CD4-positive, alpha-beta T cell treated with Interleukin-15 for 1 hour (primary cell): Measurements from ENCODE around the gene USP46.

Experiments
- DNase-seq: peaks from one replicate; pipeline ENCODE4 v3.0.0-alpha.2; 2020

USP46 gene

DNA sequence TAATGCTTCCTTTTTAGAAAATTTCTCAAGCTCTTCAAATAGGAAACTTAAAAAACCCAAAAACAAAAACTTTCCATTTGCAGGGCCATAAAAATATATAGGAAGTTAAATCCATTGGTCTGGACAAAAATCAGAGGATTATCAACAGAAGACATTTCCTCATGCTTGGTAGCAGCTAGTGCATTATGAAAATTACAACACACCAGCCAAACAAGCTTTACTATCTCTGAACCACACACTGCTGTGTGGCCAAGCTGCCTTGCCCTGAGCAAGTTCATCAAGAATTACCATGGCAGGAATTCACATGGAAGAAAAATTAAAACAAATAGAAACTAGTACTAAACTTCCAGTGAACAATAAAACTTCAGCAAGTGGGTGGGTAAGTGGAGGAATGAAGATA lies 3.6 kb downstream of the USP46 start:
- no peak for DNase-seq

GRCh38 chr4:52651996-52652672 lies 7.0 kb downstream of the USP46 start:
- DNase-seq: no peak

GRCh38 chr4:52648836-52649235 lies 10.3 kb downstream of the USP46 start:
- DNase-seq: no peak

DNA sequence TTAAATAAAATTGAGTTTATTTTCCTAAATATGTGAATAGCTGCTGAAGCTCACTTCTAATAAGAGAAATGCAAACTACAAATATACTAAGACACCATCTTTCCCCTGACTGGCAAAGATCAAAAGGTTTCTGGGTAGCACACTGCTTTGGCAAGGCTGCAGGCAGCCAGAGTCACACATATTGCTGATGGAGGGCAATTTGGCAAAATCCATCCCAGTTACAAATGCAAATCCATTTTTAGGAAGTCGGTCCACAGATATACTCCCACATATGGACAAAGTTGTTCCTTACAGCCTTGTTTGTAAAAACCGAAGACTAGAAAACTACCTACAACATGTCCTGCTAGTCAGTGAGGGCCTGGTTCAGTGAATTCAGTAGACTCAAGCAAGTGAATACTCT lies 12.4 kb downstream of the USP46 start:
- DNase-seq: no peak

DNA sequence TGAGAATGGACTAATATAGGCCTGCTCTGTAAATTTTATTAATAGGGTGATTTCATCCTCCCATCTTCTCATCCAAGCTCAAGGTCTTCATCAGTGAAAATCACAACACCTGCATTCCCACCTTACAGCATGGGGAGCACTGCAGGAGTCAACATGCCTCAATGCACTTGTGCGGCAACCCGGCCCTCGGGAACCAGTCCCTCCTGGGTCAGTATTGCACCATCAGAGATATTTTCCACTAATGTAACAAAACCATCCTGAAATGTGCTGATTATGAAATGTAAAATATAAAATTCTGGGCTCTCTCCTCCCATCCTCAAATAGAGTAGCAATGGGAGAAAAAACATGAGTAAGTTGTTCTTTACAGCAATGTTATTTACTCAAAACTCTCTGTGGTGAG lies 13.0 kb downstream of the USP46 start:
- DNase-seq: no peak

- no peak for DNase-seq
These were observed 13.8 kb downstream of the USP46 start for GRCh38 chr4:52645300-52645699.

GRCh38 chr4:52643785-52644244 lies 15.3 kb downstream of the USP46 start:
- no peak for DNase-seq

DNA sequence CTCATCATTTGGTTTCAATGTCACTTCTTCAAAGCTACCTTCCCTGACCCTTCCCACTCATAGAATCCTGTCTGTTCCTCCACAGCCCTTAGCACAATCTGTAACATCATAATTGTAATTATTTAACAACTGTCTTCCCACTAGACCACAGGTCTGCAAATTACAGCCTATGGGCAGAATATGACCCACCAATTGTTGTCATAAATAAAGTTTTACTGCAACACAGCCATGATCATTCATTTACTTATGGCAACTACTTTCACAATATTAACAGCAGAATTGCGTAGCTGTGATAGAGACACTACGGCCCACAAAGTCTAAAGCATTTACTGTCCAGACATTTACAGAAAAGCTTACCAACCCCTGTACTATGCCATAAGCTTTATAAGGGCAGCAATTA lies 15.9 kb downstream of the USP46 start:
- no peak for DNase-seq

DNA sequence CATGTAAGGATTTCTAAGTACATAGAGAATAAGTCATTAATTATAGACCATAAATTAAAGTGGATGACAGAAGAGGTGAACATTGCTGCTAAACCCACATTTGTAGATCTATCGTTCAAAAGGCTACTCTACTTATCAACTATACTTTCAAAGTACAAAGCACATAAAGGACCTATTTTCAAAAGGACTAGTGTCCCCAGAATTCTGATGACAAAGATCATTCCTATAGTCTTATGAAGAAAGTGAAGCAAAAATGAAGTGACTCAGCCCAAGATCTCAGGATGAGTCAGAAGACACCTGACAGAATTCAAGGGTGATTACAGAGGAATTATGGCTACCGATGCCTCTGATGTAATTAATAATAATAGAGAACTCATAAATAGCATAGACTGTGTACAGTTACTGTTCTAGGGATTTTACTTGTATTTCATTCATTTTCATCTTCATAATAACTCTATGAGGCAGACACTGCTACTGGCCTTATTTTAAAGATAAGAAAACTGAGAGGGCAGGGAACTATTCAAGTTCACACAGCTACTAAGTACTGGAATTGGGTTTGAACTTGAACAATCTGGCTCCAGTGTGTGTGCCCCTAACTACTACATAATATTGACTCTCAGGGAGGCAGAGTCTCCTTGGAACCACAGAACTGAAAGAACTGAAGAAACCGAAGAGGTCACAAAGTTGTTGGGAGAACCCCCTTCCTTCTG lies 17.1 kb downstream of the USP46 start:
- no peak for DNase-seq

DNA sequence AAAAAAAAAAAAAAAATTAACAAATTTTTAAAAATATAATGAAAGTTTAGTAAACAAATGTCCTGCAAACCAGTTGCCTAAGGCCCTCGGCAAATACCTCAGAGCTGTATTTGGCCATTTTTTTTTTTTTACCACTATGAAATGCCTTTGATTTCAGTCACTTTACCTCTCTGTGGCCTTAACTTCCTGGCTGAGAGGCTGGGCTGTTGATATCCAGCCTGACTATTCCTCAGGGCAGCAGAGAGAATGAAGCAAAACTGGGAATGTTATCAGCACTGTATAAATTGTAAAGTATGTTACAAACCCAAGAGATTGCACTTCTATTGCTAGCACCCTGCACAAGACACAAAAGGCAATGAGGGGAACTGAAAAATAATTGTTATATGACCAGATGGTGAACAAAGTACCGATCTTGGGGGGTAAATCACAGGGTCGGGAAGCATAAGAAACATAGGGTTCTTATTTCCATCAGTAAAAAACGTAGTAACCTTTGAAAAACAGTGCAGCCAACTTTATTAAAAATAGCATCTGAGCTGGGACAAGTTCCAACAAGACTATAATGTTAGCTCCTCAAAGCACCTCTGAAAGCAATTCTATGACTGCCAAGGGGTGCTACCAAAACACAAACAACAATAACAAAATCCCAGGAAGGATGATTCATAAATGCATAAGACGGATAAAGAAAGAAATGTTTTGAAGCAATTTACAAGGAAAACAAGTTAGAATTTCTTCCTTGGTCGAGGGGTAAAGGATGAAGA lies 18.1 kb downstream of the USP46 start:
- no peak for DNase-seq

DNA sequence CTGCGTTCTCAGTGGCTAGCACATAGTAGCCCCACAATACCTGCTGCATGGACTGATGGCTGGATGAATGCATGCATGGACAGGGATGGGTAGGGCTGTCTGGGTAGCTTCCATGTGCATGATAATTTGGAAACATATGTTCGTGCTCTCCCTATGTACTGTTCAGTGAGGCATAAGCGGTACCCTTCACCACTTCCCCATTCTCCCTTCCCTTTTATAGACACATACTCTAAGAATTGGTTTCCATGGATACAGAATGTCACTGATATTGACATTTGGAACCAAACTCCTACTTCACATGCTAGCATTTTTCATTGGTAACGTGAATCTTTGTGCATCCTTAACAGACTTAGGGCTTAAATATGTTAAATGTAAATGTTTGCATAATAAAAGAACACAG lies 20.4 kb downstream of the USP46 start:
- DNase-seq: no peak

- no peak for DNase-seq
These were observed 22.0 kb downstream of the USP46 start for GRCh38 chr4:52637116-52637515.

GRCh38 chr4:52635560-52635959 lies 23.5 kb downstream of the USP46 start:
- no peak for DNase-seq

DNA sequence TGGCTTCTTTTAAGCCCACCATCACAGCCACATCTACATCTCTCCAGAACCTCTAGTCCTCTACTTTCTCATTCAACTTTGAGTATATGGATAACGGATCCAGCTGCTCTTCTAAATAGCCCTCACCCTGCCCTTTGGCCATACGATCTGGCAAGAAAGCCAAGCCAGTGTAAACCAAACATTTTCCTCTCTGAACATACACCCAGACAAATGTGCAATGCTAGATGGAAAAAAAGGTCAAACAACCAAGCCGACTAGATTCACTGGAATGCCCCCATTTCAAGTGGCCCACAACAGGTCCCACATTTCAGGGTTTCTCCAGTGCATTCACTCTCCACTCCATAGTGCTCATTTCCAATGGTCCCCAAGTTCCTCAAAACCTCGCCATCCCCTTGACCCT lies 24.0 kb downstream of the USP46 start:
- no peak for DNase-seq

DNA sequence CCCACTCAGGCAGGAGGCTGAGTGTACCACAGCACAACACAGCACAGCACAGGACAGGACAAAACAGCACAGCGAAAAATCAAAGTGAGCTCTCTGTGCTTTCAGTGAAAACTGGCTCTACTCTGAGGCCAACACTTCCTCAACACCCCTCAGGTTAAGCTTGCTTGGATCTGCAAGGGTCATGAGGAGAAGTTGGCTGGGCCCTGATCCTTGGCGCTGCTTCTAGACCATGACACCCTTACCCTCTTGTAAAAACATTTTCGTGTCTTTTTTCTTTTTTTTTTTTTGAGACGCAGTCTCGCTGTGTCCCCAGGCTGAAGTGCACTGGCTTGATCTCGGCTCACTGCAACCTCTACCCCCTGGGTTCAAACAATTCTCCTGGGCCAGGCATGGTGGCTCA lies 25.3 kb downstream of the USP46 start:
- no peak for DNase-seq

DNA sequence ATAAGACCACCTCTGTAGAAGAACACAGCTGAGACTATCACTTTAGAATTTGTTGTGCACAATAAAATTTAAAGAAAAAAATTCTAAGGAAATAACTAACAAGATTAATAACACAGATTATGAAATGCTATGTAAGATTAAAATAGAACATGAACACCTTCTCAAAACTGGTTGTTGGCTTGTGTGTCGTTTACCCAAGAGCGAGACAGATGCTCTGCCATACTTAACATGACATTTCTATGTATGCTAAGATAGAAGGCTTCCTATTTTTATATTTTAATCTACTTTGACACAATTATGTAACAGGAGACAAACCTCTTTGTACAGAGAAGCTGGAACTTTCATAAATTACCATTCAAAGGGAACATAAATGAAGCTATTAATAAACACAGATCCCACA lies 30.1 kb downstream of the USP46 start:
- DNase-seq: no peak

GRCh38 chr4:52628543-52628942 lies 30.6 kb downstream of the USP46 start:
- no peak for DNase-seq

DNA sequence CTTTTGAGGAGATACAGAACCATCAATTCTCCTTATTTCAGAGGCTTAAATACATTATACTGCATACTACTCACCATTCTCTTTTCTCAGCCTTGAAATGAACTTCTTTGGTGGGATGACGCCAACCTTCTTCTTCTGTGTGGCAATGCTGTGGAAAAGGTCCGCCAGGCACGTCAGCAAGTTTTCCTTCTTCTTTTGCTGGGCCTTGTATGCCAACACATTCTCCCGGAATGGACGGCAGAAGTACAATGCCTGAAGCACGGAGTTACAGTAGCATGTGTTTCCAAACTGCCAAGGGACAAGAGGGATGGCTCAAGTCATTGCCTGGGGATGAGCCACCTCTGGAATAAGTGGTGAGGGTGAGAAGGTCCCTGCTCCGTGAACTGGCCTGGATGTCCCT lies 31.2 kb downstream of the USP46 start:
- DNase-seq: no peak

GRCh38 chr4:52625216-52625615 lies 33.9 kb downstream of the USP46 start:
- no peak for DNase-seq

DNA sequence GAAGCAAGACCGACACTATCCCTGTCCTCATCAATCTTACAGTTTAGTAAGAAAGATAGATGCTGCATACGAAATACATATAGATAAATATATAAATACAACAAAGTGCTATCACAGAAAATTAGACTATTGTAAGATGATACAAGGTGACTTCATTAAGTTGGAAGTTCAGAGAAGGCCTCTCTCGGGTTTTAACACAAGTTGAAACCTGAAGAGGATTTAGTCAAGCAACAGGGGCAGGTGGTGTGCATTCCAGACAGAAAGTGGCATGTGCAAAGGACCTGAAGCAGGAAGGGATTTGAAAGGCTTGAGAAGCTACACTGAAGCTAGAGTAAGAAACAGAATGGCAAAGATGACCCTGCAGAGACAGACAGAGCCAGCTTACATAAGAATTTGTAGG lies 36.5 kb downstream of the USP46 start:
- no peak for DNase-seq

DNA sequence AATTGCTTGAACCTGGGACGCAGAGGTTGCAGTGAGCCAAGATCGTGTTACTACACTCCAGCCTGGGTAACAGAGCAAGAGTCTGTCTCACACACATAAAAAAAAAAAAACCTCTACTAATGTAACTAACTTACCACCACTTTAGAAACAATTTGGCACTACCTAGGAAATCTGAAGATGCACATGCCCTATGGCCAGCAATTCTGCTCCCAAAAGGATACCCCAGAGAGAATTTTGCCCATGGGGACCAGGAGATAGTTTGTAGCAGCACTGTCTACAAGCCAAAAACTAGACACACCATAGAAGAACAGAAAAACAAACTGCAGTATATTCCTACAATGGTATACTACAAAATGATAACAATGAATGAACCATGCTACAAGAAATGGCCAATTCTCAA lies 37.5 kb downstream of the USP46 start:
- DNase-seq: no peak

DNA sequence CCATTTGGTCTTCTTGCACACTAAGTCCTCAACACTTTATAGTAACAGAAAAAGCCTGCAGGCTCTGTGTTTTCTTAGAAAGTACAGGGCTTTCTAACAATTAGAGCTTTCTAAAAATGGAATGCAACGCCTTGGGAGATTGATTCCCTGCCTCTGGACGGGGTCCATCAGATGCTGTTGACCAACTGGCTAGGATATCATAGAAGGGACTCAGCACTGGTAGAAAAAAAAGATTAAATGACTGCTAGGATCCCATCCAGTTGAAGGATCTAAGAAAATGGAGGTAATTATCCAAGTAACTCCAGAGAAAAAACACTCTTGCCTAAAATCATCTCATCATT lies 39.5 kb downstream of the USP46 start:
- DNase-seq: no peak

GRCh38 chr4:52618795-52619590 lies 40.1 kb downstream of the USP46 start:
- no peak for DNase-seq
